ENCODE data around the gene SSMEM1. TPM values are rescaled to one million over a fixed set of nuclear protein-coding genes. Genes with fewer than 3 reads are reported as not detected.

SSMEM1 gene
- total RNA-seq, 1 donor from 2014 or later: not detected

- TF ChIP-seq CTCF (IDR thresholded peaks at IDR 0.05) (no peak), EZH2phosphoT487 (IDR thresholded peaks at IDR 0.05) (no peak), EZH2 (IDR thresholded peaks at IDR 0.05) (no peak)
- no peaks in the 10 kb centered on the region for H4K20me1 ChIP-seq (ENCODE audit: low read depth)
- H3K27me3 Mint-ChIP-seq (ENCODE audit: insufficient read depth, low read depth): peaks cover 4% of the 10 kb centered on the region
- H3K9me3 ChIP-seq (ENCODE audit: low read depth): no peaks in the 10 kb centered on the region
- H3K36me3 ChIP-seq: no peaks in the 10 kb centered on the region
- H3K4me3 Mint-ChIP-seq: no peak overlapping the region
- no peak overlapping the region for H2AFZ ChIP-seq (replicated peaks)
- no peak overlapping the region for H3K9ac ChIP-seq
- no peaks in the 10 kb centered on the region for H3F3A ChIP-seq (ENCODE audit: low read depth)
- DNase-seq (ENCODE audit: low spot score): no peak
- peaks cover 10% of the 10 kb centered on the region for H3K4me1 Mint-ChIP-seq
- H3K4me1 ChIP-seq: peaks cover 7% of the 10 kb centered on the region
- H3K27ac Mint-ChIP-seq: peak overlapping the region; percentile 8
- no peaks in the 10 kb centered on the region for H3K9me3 Mint-ChIP-seq
- no peak overlapping the region for H3K4me3 ChIP-seq
- no peaks in the 10 kb centered on the region for H3K36me3 Mint-ChIP-seq
- H3K27me3 ChIP-seq: no peaks in the 10 kb centered on the region
- no peaks in the 10 kb centered on the region for H3K79me2 ChIP-seq (ENCODE audit: low read depth)
- no peak overlapping the region for H3K27ac ChIP-seq
- H3K4me2 ChIP-seq: no peak overlapping the region
Observed at GRCh38 chr7:130213828-130214227, 6.2 kb downstream of the SSMEM1 start.

- Mint-ChIP-seq H3K27ac (no peak overlapping the region), H3K4me1 (no peaks in the 10 kb centered on the region), H3K27me3 (ENCODE audit: insufficient read depth, low read depth) (peaks cover 4% of the 10 kb centered on the region), H3K4me3 (no peak overlapping the region), H3K9me3 (no peaks in the 10 kb centered on the region), H3K36me3 (no peaks in the 10 kb centered on the region)
- Histone ChIP-seq H3K4me1 (no peaks in the 10 kb centered on the region), H3K9ac (no peak overlapping the region), H3K27ac (no peak overlapping the region), H3K79me2 (ENCODE audit: low read depth) (no peaks in the 10 kb centered on the region), H2AFZ (replicated peaks) (no peak overlapping the region), H3K36me3 (no peaks in the 10 kb centered on the region), H3F3A (ENCODE audit: low read depth) (no peaks in the 10 kb centered on the region), H3K4me3 (no peak overlapping the region), H3K4me2 (no peak overlapping the region), H4K20me1 (ENCODE audit: low read depth) (no peaks in the 10 kb centered on the region), H3K9me3 (ENCODE audit: low read depth) (no peaks in the 10 kb centered on the region), H3K27me3 (no peaks in the 10 kb centered on the region)
- DNase-seq (ENCODE audit: low spot score): no peak
- TF ChIP-seq CTCF (IDR thresholded peaks at IDR 0.05) (no peak), EZH2 (IDR thresholded peaks at IDR 0.05) (no peak), EZH2phosphoT487 (IDR thresholded peaks at IDR 0.05) (no peak)
Observed at GRCh38 chr7:130216025-130216424, 8.4 kb downstream of the SSMEM1 start.

DNA sequence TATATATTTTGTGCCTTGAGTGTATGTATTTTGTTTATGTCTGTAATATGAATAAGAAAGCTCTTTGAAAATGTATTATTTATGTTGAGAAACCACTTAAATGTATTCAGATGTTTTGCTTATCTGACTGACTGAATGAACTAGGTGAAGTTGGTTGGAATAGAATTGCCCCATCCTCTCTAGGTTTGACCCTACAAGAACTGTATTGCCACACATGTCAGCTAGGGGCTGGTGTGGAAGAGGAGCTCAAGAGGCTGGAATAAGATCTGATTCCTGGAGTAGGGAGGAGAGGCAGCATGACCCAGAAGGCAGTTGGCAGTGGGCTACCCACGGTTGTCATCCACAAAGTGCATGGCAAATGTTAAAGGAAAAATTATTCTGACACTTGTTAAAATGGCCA is 9.1 kb downstream of the SSMEM1 start:
- H3K9ac ChIP-seq: no peak overlapping the region
- no peaks in the 10 kb centered on the region for H3K4me1 ChIP-seq
- no peak overlapping the region for H3K4me3 ChIP-seq
- H3K4me3 Mint-ChIP-seq: no peak overlapping the region
- no peak overlapping the region for H3K4me2 ChIP-seq
- peaks cover 4% of the 10 kb centered on the region for H3K27me3 Mint-ChIP-seq (ENCODE audit: insufficient read depth, low read depth)
- TF ChIP-seq CTCF (IDR thresholded peaks at IDR 0.05): peak; percentile 4
- no peak for TF ChIP-seq EZH2phosphoT487 (IDR thresholded peaks at IDR 0.05)
- no peaks in the 10 kb centered on the region for H3K36me3 ChIP-seq
- H2AFZ ChIP-seq (replicated peaks): no peak overlapping the region
- no peaks in the 10 kb centered on the region for H3K9me3 ChIP-seq (ENCODE audit: low read depth)
- H3K9me3 Mint-ChIP-seq: no peaks in the 10 kb centered on the region
- no peak for DNase-seq (ENCODE audit: low spot score)
- H3K27me3 ChIP-seq: no peaks in the 10 kb centered on the region
- no peak overlapping the region for H3K27ac ChIP-seq
- no peaks in the 10 kb centered on the region for H3K79me2 ChIP-seq (ENCODE audit: low read depth)
- H4K20me1 ChIP-seq (ENCODE audit: low read depth): no peaks in the 10 kb centered on the region
- H3K27ac Mint-ChIP-seq: no peak overlapping the region
- H3F3A ChIP-seq (ENCODE audit: low read depth): no peaks in the 10 kb centered on the region
- no peaks in the 10 kb centered on the region for H3K36me3 Mint-ChIP-seq
- no peaks in the 10 kb centered on the region for H3K4me1 Mint-ChIP-seq

Measured in neural progenitor cell (in vitro differentiated cells).